ENCODE data around the gene OPALIN. TPM values are rescaled to one million over a fixed set of nuclear protein-coding genes. Genes with fewer than 3 reads are reported as not detected.

Gene OPALIN
- total and polyA plus RNA-seq, 9 of the 15 experiments (the other 6 are each of a cell fraction or from before 2014, with no cell fraction given) = not detected

- Histone ChIP-seq H3K4me3 (no peak overlapping the region), H3K9ac (ENCODE audit: insufficient read depth in 1 of 2, low read depth in 2 of 2, low read length in 2 of 2) (no peak overlapping the region), H3K36me3 (ENCODE audit: control insufficient read depth, insufficient read depth, low read length) (no peaks in the 10 kb centered on the region), H2AFZ (ENCODE audit: low read depth, low read length) (no peak overlapping the region), H3K79me2 (ENCODE audit: control insufficient read depth, insufficient read depth, low read length) (no peaks in the 10 kb centered on the region), H3K27me3 (ENCODE audit: control insufficient read depth in 2 of 2, insufficient read depth in 2 of 2, low read length in 2 of 2) (peaks cover 0 to 5% of the 10 kb centered on the region in 2 experiments; a peak in 3 of 5 replicates), H3K4me1 (replicated peaks in 1 of 2; ENCODE audit: control insufficient read depth in 2 of 2, insufficient read depth in 2 of 2, low read length in 2 of 2) (no peaks in the 10 kb centered on the region), H3K9me3 (replicated peaks; ENCODE audit: control insufficient read depth, insufficient read depth, low read depth, low read length) (no peaks in the 10 kb centered on the region), H3K9me1 (ENCODE audit: control insufficient read depth, insufficient read depth, low read length) (no peaks in the 10 kb centered on the region), H3K4me2 (ENCODE audit: insufficient read depth, low read length) (no peak overlapping the region), H3K27ac (ENCODE audit: extremely low read depth, low read depth, low read length) (no peak overlapping the region), H4K20me1 (replicated peaks; ENCODE audit: control insufficient read depth, insufficient read depth, low read length) (no peaks in the 10 kb centered on the region)
- WGBS (ENCODE audit: insufficient coverage, low coverage, missing lambda C conversion rate) = 0% methylated on average over 1 of the region's 1 CpG
- FAIRE-seq = no peak
- TF ChIP-seq POU5F1 (IDR thresholded peaks at IDR 0.05; ENCODE audit: borderline replicate concordance, low read depth, low read length, partially characterized antibody) (no peak), RFX1 (IDR thresholded peaks at IDR 0.05) (no peak), ZBTB33 (CRISPR knock-in tag; IDR thresholded peaks at IDR 0.05) (no peak), ZNF134 (CRISPR knock-in tag; conservative IDR thresholded peaks at IDR 0.05) (no peak)
- TF ChIP-seq, protein P1, sequence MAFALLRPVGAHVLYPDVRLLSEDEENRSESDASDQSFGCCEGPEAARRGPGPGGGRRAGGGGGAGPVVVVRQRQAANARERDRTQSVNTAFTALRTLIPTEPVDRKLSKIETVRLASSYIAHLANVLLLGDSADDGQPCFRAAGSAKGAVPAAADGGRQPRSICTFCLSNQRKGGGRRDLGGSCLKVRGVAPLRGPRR (CRISPR knock-in tag; IDR thresholded peaks at IDR 0.05) = no peak
- TF ChIP-seq, protein P2, sequence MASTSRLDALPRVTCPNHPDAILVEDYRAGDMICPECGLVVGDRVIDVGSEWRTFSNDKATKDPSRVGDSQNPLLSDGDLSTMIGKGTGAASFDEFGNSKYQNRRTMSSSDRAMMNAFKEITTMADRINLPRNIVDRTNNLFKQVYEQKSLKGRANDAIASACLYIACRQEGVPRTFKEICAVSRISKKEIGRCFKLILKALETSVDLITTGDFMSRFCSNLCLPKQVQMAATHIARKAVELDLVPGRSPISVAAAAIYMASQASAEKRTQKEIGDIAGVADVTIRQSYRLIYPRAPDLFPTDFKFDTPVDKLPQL (IDR thresholded peaks at IDR 0.05; ENCODE audit: extremely low read depth, insufficient read length) = no peak
- ChIA-PET POLR2A (interaction anchor here (0.6 kb wide), 1 partner anchor 24 kb away, joined by 3 read pairs; no protein-coding TSS in a partner anchor), CTCF (ENCODE audit: low intra/inter-chr PET ratio) (no interaction called here)
- DNase-seq (ENCODE audit: extremely low read depth in 1 of 4, low spot score in 3 of 4) = no peak
- in situ Hi-C loops (cut with MboI) (no loop called here), intact Hi-C loops (cut with micrococcal nuclease) (no loop called here)
- no TSS peak for BruUV-seq (replicated peaks)
- ATAC-seq = no peak
These were observed 48.5 kb downstream of the OPALIN start for GRCh38 chr10:96310321-96310669.

All from K562 (cell line).